ENCODE data around the gene PPIF.

- TF ChIP-seq POLR2A (IDR thresholded peaks at IDR 0.05; ENCODE audit: low read length) (no peak), GATA1 (IDR thresholded peaks at IDR 0.05; ENCODE audit: low read depth, low read length) (no peak)
Observed at GRCh38 chr10:79321951-79322350, 25.3 kb upstream of the PPIF start.

Measured in erythroblast (primary cell).